GM18511 (cell line): Measurements from ENCODE around the gene DCTPP1.

Source experiments
- ATAC-seq: cut with Tn5 transposase; IDR thresholded peaks from one replicate; pipeline ENCODE4 v1.9.1; 2021; ENCODE audit warnings: mild to moderate bottlenecking, moderate library complexity; ENCODE audit not compliant: unreplicated experiment

The DCTPP1 gene

DNA sequence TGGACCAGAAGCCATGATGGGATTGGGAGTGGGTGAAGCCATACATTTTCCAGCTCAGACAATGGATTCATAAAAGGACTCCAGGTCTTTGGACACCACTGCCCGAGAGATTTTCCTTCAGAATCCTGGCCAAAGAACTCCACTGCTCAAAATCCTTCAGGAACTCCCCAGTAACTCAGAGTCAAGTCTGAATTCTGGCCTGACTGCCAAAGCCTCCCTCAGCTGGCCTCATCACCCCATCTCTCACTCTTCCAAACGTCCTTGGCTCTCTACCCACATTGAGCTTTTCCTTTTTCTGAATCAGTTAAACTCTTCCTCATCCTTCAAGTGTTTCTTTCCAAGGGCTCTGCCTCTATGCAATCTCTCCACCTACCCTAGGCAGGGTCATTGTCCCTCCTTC lies 46.3 kb downstream of the DCTPP1 start:
- ATAC-seq, result no peak

DNA sequence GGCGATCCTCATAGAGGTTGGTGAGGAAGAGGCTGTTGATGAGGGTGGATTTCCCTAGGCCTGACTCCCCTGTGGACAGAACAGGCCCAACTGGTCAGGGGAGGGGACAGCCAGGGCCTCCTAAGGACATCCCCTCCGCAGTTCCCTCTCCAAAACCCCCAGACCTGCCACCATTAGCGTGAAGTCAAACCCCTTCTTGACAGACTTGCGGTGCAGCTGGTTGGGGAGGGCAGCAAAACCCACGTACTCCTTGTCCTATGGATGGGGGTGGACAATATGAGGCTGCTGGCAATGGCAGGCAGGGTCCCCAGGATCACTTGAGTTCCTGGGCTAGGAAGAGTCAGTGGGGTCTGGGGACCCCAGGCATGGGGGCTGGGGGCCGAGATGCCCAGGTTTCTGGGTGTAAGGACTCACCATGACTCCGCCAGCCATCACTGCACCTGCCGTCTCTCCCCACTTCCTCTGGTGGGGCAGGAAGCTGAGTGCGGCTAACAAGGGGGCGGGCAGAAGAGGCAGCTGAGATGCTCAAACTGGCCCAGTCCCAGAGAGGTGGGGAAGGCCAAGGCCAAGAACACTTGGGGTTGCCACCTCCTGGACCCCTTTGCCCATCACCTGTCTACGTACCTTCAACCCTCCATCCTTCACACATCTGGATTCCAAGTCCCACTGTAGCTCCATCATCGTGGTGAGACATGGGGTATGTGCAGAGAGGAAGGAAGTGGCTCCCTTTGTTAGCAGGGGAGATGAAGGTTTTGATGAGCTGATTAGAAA lies 47.5 kb downstream of the DCTPP1 start, which contains the start of gene SEPTIN1:
Gene SEPTIN1, minus strand, starts transcription at position 451 of the 771 bp plus-strand sequence. Its CDS starts 19 bp downstream, at position 432.
- ATAC-seq, result peak; percentile 40

DNA sequence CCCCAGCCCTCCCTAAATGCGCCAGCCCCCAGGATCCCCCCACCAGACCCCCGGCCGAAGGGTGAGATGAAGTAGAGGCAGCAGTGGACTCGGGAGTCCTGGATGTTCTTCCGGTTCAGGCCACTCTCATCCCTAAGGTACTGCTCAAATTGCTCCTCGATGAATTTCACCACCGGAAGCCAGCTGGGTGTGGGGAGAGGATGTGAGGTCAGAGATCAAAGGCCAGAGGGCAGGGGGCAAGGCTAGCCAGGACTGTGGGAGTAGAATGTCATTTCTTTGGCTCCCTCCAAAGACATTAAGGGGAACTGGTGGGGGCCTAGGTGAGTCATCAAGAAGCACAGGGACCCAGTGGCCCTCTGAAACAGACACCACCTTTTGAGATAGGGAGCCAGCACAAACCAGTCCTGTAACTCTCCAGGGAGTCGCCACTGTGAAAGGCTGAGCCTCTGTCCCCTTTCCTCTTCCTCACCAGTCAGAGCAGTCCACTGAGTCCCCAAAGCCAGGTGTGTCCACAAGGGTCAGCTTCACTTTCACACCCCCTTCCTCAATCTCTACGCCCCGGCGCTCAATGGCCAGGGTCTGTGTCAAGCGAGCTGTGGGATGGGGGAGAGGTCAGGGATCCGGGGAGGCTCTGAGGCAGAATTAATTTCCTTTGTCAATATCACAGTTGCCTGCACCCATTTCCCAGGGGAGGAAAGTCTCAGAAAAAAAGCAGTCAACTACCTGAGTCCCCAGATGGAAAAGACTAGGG lies 48.4 kb downstream of the DCTPP1 start:
- no peak for ATAC-seq

DNA sequence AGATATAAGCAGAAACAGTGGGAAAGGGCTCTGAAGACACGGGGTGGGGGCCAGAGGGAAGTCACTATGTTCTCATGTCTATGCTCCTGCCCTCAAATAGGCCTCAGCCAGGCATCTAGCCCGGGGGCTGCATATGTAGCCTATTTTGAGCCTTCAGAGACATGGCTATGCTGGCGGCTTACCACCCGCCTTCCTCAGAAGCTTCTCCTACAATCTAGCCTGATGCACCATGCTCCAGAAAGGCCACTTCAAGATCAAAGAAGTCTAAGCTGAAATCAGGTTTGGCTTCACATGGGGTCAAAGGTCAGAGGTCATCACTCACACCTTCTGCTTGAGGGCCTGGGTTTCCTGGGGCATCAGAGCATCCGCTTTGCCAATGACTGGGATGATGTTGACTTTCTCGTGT lies 49.0 kb downstream of the DCTPP1 start:
- no peak for ATAC-seq

DNA sequence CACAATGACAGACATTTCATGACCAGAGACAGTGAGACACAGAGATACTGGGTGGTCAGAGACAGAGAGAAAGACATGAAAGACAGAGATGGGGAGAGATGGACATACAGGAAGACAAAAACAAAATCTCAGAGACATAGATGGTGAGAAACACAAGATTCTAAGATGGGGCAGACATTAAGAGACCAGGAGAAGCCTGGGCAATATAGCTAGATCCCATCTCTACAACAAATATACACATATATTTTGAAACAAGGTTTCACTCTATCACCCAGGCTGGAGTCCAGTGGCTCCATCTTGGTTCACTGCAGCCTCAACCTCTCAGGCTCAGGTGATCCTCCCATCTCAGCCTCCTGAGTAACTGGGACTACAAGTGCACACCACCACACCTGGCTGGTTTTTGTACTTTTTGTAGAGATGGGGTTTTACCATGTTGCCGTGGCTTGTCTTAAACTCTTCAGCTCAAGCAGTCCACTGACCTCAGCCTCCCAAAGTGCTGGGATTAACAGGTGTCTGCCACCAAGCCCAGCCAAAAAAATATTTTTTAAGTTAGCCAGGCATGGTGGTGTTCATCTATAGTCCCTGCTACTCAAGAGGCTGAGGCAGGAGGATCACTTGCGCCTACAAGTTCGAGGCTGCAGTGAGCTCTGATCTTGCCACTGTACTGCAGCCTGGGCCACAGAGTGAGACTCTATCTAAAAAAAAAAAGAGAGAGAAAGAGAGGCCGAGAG lies 49.6 kb downstream of the DCTPP1 start:
- ATAC-seq, result no peak

DNA sequence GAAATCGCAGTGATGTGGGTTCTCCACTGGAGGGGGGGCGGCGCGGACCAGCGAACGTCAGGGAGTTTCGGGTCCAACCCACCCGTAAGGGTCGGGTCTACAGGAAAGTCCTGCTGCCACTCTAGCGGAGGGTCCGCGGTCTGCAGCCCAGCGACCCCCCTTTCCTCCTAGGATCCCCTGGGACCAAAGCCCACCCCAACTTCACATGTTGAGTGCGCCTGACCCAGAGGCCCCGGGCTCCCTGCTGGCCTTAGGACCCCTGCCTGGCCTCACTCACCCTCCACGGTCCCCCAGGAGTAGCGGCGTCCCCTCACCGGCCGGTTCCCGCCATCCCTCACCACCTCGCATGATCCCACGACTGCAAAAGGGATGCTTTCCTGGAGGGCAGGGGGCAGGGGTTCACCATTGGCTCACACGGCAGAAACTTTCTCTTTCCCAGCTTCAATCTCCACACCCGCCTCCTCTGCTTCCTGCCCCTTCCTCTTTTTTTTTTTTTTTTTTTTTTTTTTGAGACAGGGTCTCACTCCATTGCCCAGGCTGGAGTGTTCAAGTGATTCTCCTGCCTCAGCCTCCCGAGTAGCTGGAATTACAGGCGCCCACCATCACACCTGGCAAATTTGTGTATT lies 50.6 kb downstream of the DCTPP1 start:
- no peak for ATAC-seq

DNA sequence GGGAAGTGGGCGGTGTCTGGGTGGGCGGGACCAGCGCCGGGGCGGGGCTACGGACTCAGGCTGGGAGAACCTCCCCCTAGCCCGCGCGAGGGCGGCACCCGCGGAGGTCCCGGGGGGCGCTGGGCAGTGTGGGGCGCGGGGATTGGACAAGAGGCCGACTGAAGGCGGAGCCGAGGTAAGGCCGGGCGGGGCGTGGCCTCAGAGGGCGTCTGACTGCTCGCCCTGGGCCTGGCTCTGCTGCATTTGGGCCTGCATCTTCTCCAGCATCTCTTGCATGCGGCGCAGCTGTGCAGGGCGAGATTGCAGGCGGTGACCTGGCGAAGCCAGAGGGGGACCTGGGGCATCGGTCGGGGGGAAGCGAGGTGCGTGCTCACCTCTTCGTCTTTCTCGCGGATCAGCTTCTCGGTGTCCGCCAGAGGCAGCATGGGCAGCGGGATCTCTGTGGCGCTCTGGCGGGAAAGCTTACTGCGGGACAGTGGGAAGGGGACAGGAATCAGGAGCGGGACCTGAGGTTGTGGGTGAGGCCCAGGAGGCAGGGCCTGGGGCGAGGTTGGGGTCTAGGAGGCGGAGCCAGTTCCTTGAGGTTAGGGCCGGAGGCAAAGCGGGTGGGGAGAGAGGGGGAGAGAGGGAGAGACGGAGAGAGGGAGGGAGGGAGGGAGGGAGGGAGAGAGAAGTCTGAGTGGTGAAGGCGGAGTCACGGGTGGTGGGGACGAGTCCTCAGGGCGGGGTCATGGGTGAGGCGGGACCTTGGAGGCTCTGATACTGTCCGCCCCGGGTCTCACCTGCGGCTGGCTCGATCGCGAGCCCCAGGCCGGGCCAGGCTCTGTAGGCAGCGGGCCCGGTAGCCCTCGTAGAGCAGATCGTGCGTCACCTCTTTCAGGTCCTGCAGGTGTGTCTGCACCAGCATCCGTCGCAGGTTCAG lies 51.3 kb downstream of the DCTPP1 start:
- ATAC-seq, result peak; percentile 87

DNA sequence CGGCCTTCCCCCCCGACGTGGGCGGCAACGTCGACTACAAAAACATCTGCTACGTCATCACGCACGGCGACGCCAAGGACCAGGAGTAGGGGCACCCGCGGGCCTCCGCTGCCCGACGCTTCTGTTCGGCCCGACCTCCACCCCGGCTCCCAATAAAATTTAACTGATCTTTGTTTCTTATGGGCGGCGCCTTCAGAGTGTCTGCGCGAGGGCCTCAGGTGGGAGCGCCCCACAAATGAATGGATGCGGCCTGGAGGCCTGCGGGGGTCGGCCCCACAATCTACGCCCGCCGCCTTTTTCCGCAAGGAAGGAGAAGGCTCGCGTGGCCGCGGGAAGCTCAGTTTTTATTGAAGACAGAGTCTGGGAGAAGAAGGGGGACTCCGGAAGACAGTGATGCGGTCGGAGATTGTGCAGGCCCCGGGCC lies 52.0 kb downstream of the DCTPP1 start:
- peak; percentile 53 for ATAC-seq

DNA sequence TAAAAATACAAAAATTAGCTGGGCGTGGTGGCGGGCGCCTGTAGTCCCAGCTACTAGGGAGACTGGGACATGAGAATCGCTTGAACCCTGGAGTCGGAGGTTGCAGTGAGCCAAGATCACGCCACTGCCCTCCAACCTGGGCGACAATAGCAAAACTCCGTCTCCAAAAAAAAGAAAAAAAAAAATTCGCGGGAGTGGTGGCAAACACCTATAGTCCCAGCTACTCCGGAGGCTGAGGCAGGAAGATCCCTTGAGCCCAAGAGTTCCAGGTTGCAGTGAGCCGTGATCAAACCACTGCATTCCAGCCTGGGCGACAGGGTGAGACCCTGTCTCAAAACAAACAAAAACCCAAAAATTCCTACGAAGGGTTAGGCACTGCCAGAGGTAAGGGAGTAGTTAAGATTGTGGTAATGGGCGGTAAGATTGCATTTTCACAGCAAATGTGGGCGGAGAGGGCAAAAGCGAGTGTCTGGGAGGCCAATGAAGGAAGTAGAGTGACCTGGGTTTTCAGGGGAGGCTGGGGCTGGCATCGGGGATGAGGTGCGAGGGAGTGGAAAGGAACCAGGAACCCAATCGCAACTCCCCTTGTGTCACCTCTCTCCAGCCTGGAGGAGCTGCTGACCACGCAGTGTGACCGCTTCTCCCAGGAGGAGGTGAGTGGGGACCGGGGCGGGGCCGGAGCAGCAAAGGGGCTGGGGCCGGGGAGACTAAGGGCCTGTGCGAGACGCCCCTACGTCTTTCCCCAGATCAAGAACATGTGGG lies 52.6 kb downstream of the DCTPP1 start:
- ATAC-seq, result peak; percentile 1

DNA sequence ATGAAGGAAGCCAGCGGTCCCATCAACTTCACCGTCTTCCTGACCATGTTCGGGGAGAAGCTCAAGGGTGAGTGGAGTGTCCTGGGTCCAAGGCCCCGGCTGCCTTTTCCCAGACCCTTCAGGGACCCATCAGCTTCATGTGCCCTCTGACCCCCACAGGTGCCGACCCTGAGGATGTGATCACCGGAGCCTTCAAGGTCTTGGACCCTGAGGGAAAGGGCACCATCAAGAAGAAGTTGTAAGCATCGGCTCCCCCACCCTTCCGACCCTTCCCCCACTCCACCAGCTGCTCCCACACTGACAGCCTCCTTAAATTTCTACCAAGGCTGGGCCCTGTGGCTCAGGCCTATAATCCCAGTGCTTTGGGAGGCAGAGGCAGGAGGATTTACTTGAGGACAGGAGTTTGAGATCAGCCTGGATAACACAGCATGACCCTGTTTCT lies 53.3 kb downstream of the DCTPP1 start:
- no peak for ATAC-seq

DNA sequence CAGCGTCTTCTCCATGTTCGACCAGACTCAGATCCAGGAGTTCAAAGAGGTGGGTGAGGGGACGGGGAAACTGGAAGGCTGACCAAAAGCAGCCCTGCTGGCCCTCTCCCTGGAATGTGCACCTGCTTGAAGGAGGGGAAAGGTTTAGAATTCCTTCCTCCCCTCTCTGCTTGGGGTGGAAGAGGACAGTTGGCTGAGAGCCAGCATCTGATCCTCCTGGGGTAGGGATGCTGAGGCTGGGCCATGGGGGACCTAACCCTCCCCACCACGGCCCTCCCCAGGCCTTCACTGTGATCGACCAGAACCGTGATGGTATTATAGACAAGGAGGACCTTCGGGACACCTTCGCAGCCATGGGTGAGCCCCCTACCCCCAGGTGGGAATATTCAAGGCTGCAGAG lies 54.0 kb downstream of the DCTPP1 start:
- no peak for ATAC-seq

DNA sequence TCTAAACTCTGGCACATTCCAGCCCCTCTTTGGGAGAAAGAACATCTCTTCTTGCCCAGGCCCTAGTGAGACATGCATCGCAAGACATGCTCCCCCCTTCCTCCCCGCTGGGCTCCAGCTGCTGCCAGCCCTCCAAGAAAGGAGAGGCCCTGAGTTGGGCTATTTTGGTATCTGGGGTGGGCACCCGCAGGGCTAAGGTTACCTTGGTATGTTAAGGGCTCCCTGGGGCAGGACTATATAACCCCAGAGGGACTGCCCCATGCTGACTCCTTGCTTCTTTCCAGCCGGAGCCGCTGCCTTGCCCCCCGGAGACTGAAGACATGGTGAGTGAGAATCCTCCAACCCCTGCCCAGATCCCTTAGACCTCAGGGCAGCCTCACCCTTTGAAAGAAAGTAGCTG lies 55.3 kb downstream of the DCTPP1 start, which contains the start of gene MYL11:
Gene MYL11, plus strand, starts transcription at position 265 of the 400 bp plus-strand sequence. Its CDS starts 56 bp downstream, at position 321.
- ATAC-seq, result no peak
